ENCODE measurements around the gene CAPZB. TPM values are rescaled to one million over a fixed set of nuclear protein-coding genes. Genes with fewer than 3 reads are reported as not detected.
"Not testable (repeated sequence)": the region's sequence is repeated elsewhere in the genome, so short reads cannot be mapped to it uniquely, and the experiment has no call there.

Gene CAPZB
- total RNA-seq, 2 donors from 2014 or later: 119 to 174 TPM

DNA sequence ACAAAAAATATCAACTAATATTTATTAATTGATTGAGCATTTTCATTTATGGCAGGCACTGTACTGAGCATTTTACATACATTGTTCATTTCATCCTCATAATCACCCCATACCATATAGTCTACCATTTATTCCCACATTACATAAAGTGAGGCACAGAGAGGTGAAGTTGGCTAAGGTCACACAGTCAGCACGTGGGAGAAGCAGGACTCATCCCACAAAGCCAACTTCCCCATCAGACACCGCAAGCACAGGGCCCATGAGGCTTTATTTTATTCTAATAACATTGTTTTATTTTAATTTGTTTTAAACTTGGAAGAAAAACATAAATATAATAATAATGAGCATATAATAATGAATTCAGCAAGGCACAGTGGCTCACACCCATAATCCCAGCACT, 43.1 kb upstream of the CAPZB start:
- DNase-seq (ENCODE audit: low spot score) (no peak), ATAC-seq (ENCODE audit: insufficient number of reproducible peaks, low FRiP score, low read depth) (no peak)
- no peaks in the 10 kb centered on the region for H3K36me3 ChIP-seq
- no peak overlapping the region for H3K4me3 ChIP-seq
- H3K27ac ChIP-seq: no peak overlapping the region
- H3K27me3 ChIP-seq (replicated peaks; ENCODE audit: insufficient read depth): no peaks in the 10 kb centered on the region
- H3K9me3 ChIP-seq: no peaks in the 10 kb centered on the region
- peaks cover 6 to 13% of the 10 kb centered on the region in 2 donors for H3K4me1 ChIP-seq (ENCODE audit: control insufficient read depth in 1 of 2, low read depth in 2 of 2)
- TF ChIP-seq, protein P1, sequence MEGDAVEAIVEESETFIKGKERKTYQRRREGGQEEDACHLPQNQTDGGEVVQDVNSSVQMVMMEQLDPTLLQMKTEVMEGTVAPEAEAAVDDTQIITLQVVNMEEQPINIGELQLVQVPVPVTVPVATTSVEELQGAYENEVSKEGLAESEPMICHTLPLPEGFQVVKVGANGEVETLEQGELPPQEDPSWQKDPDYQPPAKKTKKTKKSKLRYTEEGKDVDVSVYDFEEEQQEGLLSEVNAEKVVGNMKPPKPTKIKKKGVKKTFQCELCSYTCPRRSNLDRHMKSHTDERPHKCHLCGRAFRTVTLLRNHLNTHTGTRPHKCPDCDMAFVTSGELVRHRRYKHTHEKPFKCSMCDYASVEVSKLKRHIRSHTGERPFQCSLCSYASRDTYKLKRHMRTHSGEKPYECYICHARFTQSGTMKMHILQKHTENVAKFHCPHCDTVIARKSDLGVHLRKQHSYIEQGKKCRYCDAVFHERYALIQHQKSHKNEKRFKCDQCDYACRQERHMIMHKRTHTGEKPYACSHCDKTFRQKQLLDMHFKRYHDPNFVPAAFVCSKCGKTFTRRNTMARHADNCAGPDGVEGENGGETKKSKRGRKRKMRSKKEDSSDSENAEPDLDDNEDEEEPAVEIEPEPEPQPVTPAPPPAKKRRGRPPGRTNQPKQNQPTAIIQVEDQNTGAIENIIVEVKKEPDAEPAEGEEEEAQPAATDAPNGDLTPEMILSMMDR (IDR thresholded peaks at IDR 0.05): no peak

DNA sequence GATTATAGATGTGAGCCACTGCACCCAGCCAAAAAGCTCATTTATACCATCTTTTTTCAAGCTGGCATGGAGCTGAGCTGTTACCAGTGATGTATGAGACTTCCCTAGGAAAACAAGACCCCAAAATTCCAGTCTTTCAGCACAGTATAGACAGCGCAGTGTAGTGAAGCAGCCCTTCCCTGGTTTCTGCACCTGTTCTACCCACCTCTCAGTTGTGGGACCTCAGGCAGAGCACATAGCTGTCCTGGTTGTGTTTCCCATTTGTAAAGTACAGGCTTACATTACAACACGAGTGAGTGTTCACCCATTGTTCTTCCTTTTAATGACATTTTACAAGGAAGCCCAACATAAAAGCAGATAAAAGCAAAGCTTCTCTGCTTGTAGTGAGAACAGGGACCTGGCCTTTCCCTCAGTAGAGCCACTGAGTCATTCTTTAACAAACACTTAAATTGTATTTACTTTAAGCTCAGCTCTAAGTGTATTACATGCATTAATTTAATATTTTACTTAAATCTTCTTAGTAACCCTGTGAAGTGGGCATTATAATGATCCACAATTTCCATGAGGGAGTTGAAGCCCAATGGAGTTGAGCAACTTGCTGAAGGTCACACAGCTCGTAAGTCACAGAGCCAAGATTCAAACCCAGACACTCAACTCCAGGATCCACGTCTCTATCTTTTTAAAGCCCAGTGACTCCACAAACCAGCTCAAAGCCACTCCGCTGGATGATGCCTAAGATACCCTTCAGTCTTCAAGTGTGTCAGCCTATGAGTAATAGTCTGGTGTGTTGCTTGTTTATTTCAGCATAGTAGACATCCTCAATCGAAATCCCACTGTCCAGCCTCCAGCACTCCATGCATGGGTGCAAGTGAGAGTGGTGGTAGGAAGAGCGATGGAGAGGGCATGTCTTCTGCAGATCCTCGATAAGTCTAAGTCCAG, 40.5 kb upstream of the CAPZB start:
- Histone ChIP-seq H3K27ac (no peak overlapping the region), H3K4me3 (no peak overlapping the region), H3K36me3 (no peaks in the 10 kb centered on the region), H3K4me1 (ENCODE audit: control insufficient read depth in 1 of 2, low read depth in 2 of 2) (peaks cover 6 to 13% of the 10 kb centered on the region in 2 donors), H3K27me3 (replicated peaks; ENCODE audit: insufficient read depth) (no peaks in the 10 kb centered on the region), H3K9me3 (no peaks in the 10 kb centered on the region)
- TF ChIP-seq, protein P1 (IDR thresholded peaks at IDR 0.05): no peak
- DNase-seq (ENCODE audit: low spot score) (no peak), ATAC-seq (ENCODE audit: insufficient number of reproducible peaks, low FRiP score, low read depth) (no peak)

DNA sequence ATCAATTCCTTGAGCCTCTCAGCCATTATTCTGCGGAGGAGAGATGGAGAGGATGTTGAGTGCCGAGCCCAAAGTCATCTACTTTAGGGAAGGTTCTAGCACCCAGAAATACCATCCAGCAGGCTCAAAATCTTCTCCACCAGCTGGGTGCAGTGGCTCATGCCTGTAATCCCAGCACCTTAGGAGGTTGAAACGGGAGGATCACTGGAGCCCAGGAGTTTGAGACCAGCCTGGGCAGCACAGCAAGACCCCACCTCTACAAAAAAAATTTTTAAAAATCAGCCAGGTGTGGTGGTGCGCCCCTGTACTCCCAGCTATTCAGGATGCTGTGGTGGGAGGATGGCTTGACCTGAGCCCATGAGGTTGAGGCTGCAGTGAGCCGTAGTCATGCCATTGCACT, 39.5 kb upstream of the CAPZB start:
- TF ChIP-seq, protein P1 (IDR thresholded peaks at IDR 0.05): no peak
- Histone ChIP-seq H3K36me3 (no peaks in the 10 kb centered on the region), H3K4me3 (no peak overlapping the region), H3K27me3 (replicated peaks; ENCODE audit: insufficient read depth) (no peaks in the 10 kb centered on the region), H3K27ac (no peak overlapping the region), H3K4me1 (ENCODE audit: control insufficient read depth in 1 of 2, low read depth in 2 of 2) (peaks cover 0 to 8% of the 10 kb centered on the region in 2 donors), H3K9me3 (no peaks in the 10 kb centered on the region)
- ATAC-seq (ENCODE audit: insufficient number of reproducible peaks, low FRiP score, low read depth) (no peak), DNase-seq (ENCODE audit: low spot score) (no peak)

DNA sequence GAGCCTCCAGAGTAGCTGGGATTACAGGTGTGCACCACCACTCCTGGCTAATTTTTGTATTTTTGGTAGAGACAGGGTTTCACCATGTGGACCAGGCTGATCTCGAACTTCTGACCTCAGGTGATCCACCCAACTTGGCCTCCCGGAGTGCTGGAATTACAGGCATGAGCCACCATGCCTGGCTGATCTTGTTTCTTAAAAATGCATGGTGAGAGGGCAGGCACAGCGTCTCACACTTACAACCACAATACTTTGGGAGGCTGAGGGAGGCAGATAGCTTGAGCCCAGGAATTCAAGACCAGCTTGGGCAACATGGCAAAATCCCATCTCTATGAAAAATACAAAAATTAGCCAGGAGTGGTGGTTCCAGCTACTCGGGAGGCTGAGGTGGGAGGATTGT, 37.2 kb upstream of the CAPZB start:
- not testable (repeated sequence) for H3K27ac ChIP-seq; H3K4me1 ChIP-seq (ENCODE audit: control insufficient read depth in 1 of 2, low read depth in 2 of 2); H3K36me3 ChIP-seq; DNase-seq (ENCODE audit: low spot score); H3K9me3 ChIP-seq; ATAC-seq (ENCODE audit: insufficient number of reproducible peaks, low FRiP score, low read depth); H3K4me3 ChIP-seq; H3K27me3 ChIP-seq (replicated peaks; ENCODE audit: insufficient read depth)

DNA sequence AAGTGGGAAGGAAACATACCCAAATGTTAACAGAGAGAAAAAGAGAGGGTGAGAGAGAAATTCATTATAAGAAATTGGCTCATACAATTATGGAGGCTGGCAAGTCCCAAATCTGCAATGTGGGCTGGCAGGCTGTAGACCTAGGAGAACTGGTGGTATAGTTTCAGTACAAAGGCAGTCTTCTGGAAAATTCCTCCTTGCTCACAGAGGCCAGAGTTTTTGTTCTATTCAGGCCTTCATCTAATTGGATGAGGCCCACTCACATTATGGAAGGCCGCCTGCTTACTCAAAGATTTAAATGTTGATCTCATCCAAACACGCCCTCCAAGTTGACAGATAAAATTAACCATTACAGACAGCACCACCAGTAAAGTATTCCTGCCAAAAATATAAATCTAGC, 36.1 kb upstream of the CAPZB start:
- no peak for ATAC-seq (ENCODE audit: insufficient number of reproducible peaks, low FRiP score, low read depth)
- TF ChIP-seq, protein P1 (IDR thresholded peaks at IDR 0.05): no peak
- DNase-seq (ENCODE audit: low spot score): no peak

More for the DNA sequence above, 36.1 kb upstream of the CAPZB start:
- Histone ChIP-seq H3K4me1 (ENCODE audit: control insufficient read depth in 1 of 2, low read depth in 2 of 2) (no peaks in the 10 kb centered on the region), H3K27ac (no peak overlapping the region), H3K4me3 (no peak overlapping the region), H3K27me3 (replicated peaks; ENCODE audit: insufficient read depth) (no peaks in the 10 kb centered on the region), H3K9me3 (no peaks in the 10 kb centered on the region), H3K36me3 (no peaks in the 10 kb centered on the region)

All from thoracic aorta (tissue), 2 donors.